IMR-90 (cell line): ENCODE results near the gene AMBP. TPM values are rescaled to one million over a fixed set of nuclear protein-coding genes. Genes with fewer than 3 reads are reported as not detected.

Source experiments
- ATAC-seq: fragments of 200-7000 bp; cut with Tn5 transposase; 2 replicates; pipeline ENCODE4 v1.9.1; 2020; ENCODE audit warnings: low read depth, mild to moderate bottlenecking, moderate library complexity
- BruUV-seq: library from RNA; stranded (reverse); fragments of 400-500 nt; replicated peaks from 2 replicates; lab custom pipeline; 2021; lab: Mats Ljungman, UMichigan
- CTCF ChIA-PET: fragments of 300-600 bp; formaldehyde crosslinking; extraction: SDS; loops from one replicate; lab custom pipeline; 2021; ENCODE audit warnings: antibody characterized with exemption; lab: Yijun Ruan, JAX
- POLR2A ChIA-PET: fragments of 300-600 bp; sonication (Branson Sonifier 250); formaldehyde crosslinking; loops from one replicate; lab custom pipeline; 2022; ENCODE audit warnings: antibody characterized with exemption; ENCODE audit not compliant: unreplicated experiment; lab: Charles Lee
- DNase-seq: peaks from one replicate; pipeline ENCODE4 v3.0.0; 2013
- H2AFZ ChIP-seq: replicated peaks from 2 replicates; pipeline ENCODE3; 2013; ENCODE audit warnings: low read length, mild to moderate bottlenecking; ENCODE audit not compliant: poor library complexity
- H2AK5ac ChIP-seq: 2 replicates; pipeline ENCODE4 v1.6.1; 2013; ENCODE audit warnings: low read depth, low read length, inconsistent platforms
- H2AK9ac ChIP-seq: replicated peaks from 2 replicates; pipeline ENCODE3; 2013; ENCODE audit warnings: mild to moderate bottlenecking, low read depth, low read length, moderate library complexity; ENCODE audit not compliant: poor library complexity
- H2BK120ac ChIP-seq: 2 replicates; pipeline ENCODE4 v1.6.1; 2013; ENCODE audit warnings: low read depth, low read length, inconsistent platforms
- H2BK15ac ChIP-seq: 3 replicates; pipeline ENCODE4 v1.6.1; 2013; ENCODE audit warnings: low read depth, low read length, inconsistent platforms
- H2BK20ac ChIP-seq: 2 replicates; pipeline ENCODE4 v1.6.1; 2013; ENCODE audit warnings: low read depth, mild to moderate bottlenecking, inconsistent platforms, low read length, moderate library complexity
- H2BK5ac ChIP-seq: 2 replicates; pipeline ENCODE4 v1.6.1; 2013; ENCODE audit warnings: mild to moderate bottlenecking, low read depth, low read length, inconsistent platforms; ENCODE audit not compliant: poor library complexity, severe bottlenecking
- H3K14ac ChIP-seq: replicated peaks from 2 replicates; pipeline ENCODE4 v1.6.1; 2013; ENCODE audit warnings: low read depth, low read length, inconsistent platforms
- H3K18ac ChIP-seq: 2 replicates; pipeline ENCODE4 v1.6.1; 2013; ENCODE audit warnings: low read depth, low read length, control low read depth
- H3K23ac ChIP-seq: 2 replicates; pipeline ENCODE4 v1.6.1; 2013; ENCODE audit warnings: low read depth, low read length, inconsistent platforms
- H3K27ac ChIP-seq: 2 replicates; pipeline ENCODE4 v1.5.1; 2013; ENCODE audit warnings: mild to moderate bottlenecking, control low read depth, low read length; ENCODE audit not compliant: insufficient read depth
- H3K27me3 ChIP-seq: 2 replicates; pipeline ENCODE4 v1.6.1; 2013; ENCODE audit warnings: low read length; ENCODE audit not compliant: control insufficient read depth, insufficient read depth
- H3K36me3 ChIP-seq: 2 replicates; pipeline ENCODE4 v1.6.1; 2013; ENCODE audit warnings: low read length, mixed read lengths; ENCODE audit not compliant: control insufficient read depth, insufficient read depth
- H3K4ac ChIP-seq: 2 replicates; pipeline ENCODE4 v1.6.1; 2013; ENCODE audit warnings: low read depth, low read length, inconsistent platforms
- H3K4me1 ChIP-seq: 2 replicates; pipeline ENCODE4 v1.6.1; 2013; ENCODE audit warnings: low read length, mixed read lengths; ENCODE audit not compliant: control insufficient read depth, insufficient read depth
- H3K4me2 ChIP-seq: 2 replicates; pipeline ENCODE4 v1.6.1; 2013; ENCODE audit warnings: low read depth, mild to moderate bottlenecking, control low read depth, low read length, moderate library complexity
- H3K4me3 ChIP-seq: 2 replicates; pipeline ENCODE4 v1.5.1; 2013; ENCODE audit warnings: low read depth, mild to moderate bottlenecking, control low read depth, low read length, moderate library complexity; ENCODE audit not compliant: insufficient read depth
- H3K56ac ChIP-seq: 2 replicates; pipeline ENCODE4 v1.6.1; 2013; ENCODE audit warnings: low read length, inconsistent platforms; ENCODE audit not compliant: insufficient read depth; ENCODE audit errors: extremely low read depth
- H3K79me1 ChIP-seq, 2 experiments: 2 replicates each; pipeline ENCODE4 v1.6.1; 2013; ENCODE audit warnings: low read length in 2 of 2, inconsistent platforms in 1 of 2, low read depth in 1 of 2
- H3K9ac ChIP-seq: 2 replicates; pipeline ENCODE4 v1.6.1; 2013; ENCODE audit warnings: low read depth, low read length, control low read depth
- H3K9me1 ChIP-seq: 2 replicates; pipeline ENCODE4 v1.6.1; 2013; ENCODE audit warnings: low read length, inconsistent platforms; ENCODE audit not compliant: insufficient read depth
- H3K9me3 ChIP-seq: 2 replicates; pipeline ENCODE4 v1.6.1; 2013; ENCODE audit warnings: low read length; ENCODE audit not compliant: control insufficient read depth, insufficient read depth
- H4K20me1 ChIP-seq: 2 replicates; pipeline ENCODE4 v1.6.1; 2013; ENCODE audit warnings: low read length, inconsistent platforms; ENCODE audit not compliant: insufficient read depth
- H4K5ac ChIP-seq: 2 replicates; pipeline ENCODE4 v1.6.1; 2013; ENCODE audit warnings: mild to moderate bottlenecking, low read depth, low read length, control low read depth
- H4K8ac ChIP-seq, 2 experiments: 2 replicates each; pipeline ENCODE4 v1.6.1; 2013; ENCODE audit warnings: low read depth in 2 of 2, low read length in 2 of 2, control low read depth in 1 of 2, inconsistent platforms in 1 of 2
- H4K91ac ChIP-seq: 2 replicates; pipeline ENCODE4 v1.6.1; 2013; ENCODE audit warnings: low read depth, low read length, inconsistent platforms; ENCODE audit not compliant: insufficient read depth
- MAZ ChIP-seq: IDR thresholded peaks from 2 replicates; pipeline ENCODE4 v1.6.1; 2012; ENCODE audit warnings: low read depth, mild to moderate bottlenecking, low read length, improper control_type of control experiment, moderate library complexity, borderline replicate concordance
- POLR2A ChIP-seq: IDR thresholded peaks from 2 replicates; pipeline ENCODE4 v1.6.1; 2012; ENCODE audit warnings: mild to moderate bottlenecking, low read depth, low read length
- WGBS, 2 experiments: methylation state at CpG; one replicate each; pipeline versions ENCODE4 v1.1.5 to v1.1.7; 2013; ENCODE audit warnings: missing lambda C conversion rate in 2 of 2; ENCODE audit not compliant: insufficient read length in 1 of 2; ENCODE audit errors: extremely low coverage in 2 of 2; 5-methylcytosine and 5-hydroxymethylcytosine counted together
- dilution Hi-C: fragments of 300-500 bp; cut with HindIII; formaldehyde crosslinking; loops from one replicate; pipeline ENCODE4 v1.14.3; 2018; ENCODE audit warnings: low sequenced_read_pairs; ENCODE audit not compliant: unreplicated experiment
- in situ Hi-C: fragments of 300-500 bp; cut with MboI; formaldehyde crosslinking; loops from 3 replicates; pipeline ENCODE4 v1.14.3; 2019; ENCODE audit warnings: low sequenced_read_pairs, inconsistent platforms, mixed read lengths
- intact Hi-C: fragments of 100-400 bp; cut with micrococcal nuclease; formaldehyde crosslinking; loops from 2 replicates; pipeline ENCODE4 v1.10.0; 2022
- polyA plus RNA-seq, 3 experiments: library from polyadenylated mRNA; depleted of rRNA; stranded (reverse); fragments of >200 nt; gene quantifications; 2 replicates each; pipeline ENCODE4 v1.2.3, GENCODE V29; 2012; ENCODE audit warnings: low replicate concordance in 1 of 3
- total RNA-seq: library from RNA; depleted of rRNA; stranded (reverse); fragments of >200 nt; gene quantifications from 2 replicates; pipeline ENCODE4 v1.2.3, GENCODE V29; 2012

AMBP gene
- total and polyA plus RNA-seq, 2 of the 4 experiments (the other 2 are of a cell fraction): not detected

- Histone ChIP-seq H3K27ac (no peak overlapping the region), H3K4me3 (peak overlapping the region; percentile 34), H2AK9ac (no peak overlapping the region), H2AK5ac (no peak overlapping the region), H3K9ac (no peak overlapping the region), H3K4ac (no peak overlapping the region), H2BK15ac (no peak overlapping the region), H3K23ac (no peak overlapping the region), H3K4me1 (no peaks in the 10 kb centered on the region), H2BK120ac (no peak overlapping the region), H3K9me3 (peaks cover 14% of the 10 kb centered on the region), H3K56ac (no peak overlapping the region), H2BK5ac (no peak overlapping the region), H2AFZ (peak overlapping the region; percentile 73), H4K91ac (no peak overlapping the region), H2BK20ac (no peak overlapping the region), H3K9me1 (no peaks in the 10 kb centered on the region), H4K20me1 (no peaks in the 10 kb centered on the region), H3K18ac (no peak overlapping the region), H4K8ac (no peak overlapping the region), H3K14ac (no peak overlapping the region), H3K36me3 (no peaks in the 10 kb centered on the region), H4K5ac (no peak overlapping the region), H3K4me2 (peak overlapping the region; percentile 78; the same call in 1 of the 2 replicates), H3K79me1 (no peaks in the 10 kb centered on the region), H3K27me3 (peaks cover 68% of the 10 kb centered on the region)
- TF ChIP-seq MAZ: peak; percentile 42; the same call in 1 of the 2 replicates
- TF ChIP-seq POLR2A: no peak
- no TSS peak for BruUV-seq
- WGBS, 2 experiments: 0% methylated on average over 2 of the region's 77 CpGs; no CpG with 5 or more reads in 1 of the 2 experiments
- in situ Hi-C loops (no loop called here), dilution Hi-C loops (no loop called here), intact Hi-C loops (no loop called here)
- POLR2A ChIA-PET: no interaction called here
- ATAC-seq (peak; percentile 77), DNase-seq (no peak)
- CTCF ChIA-PET: interaction anchor here (1.1 to 2.2 kb wide), 2 partner anchors 10 to 16 kb away, joined by 3 to 6 read pairs; no protein-coding TSS in a partner anchor
Observed at GRCh38 chr9:114098021-114098935, 20.2 kb upstream of the AMBP start.
